B cell (primary cell): ENCODE results near the gene SFXN4. TPM values are rescaled to one million over a fixed set of nuclear protein-coding genes. Genes with fewer than 3 reads are reported as not detected.

Experiments
- ATAC-seq: fragments of 200-7000 bp; cut with Tn5 transposase; one replicate; pipeline ENCODE4 v1.10.0; 2021; ENCODE audit warnings: low read depth, mild to moderate bottlenecking, moderate number of reproducible peaks, moderate library complexity
- CTCF ChIA-PET: fragments of 350-600 bp; sonication (Branson Sonifier 250); formaldehyde crosslinking; loops from one replicate; lab custom pipeline; 2021; ENCODE audit warnings: antibody characterized with exemption, inconsistent platforms; lab: Charles Lee
- POLR2A ChIA-PET: fragments of 350-600 bp; sonication (Branson Sonifier 250); formaldehyde crosslinking; loops from one replicate; lab custom pipeline; 2021; ENCODE audit warnings: antibody characterized with exemption; lab: Charles Lee
- DNase-seq: peaks from one replicate; pipeline ENCODE4 v3.0.0; 2013
- H2AFZ ChIP-seq: 2 replicates; pipeline ENCODE4 v1.6.1; 2012; ENCODE audit warnings: mild to moderate bottlenecking, low read depth, low read length; ENCODE audit not compliant: insufficient read depth, poor library complexity, severe bottlenecking
- H3K27ac ChIP-seq, 2 donors: 1 replicate in 1 of 2; 2 replicates in 1 of 2; pipeline ENCODE4 v1.5.1; 2012 to 2013; ENCODE audit warnings: low read length in 2 of 2, mild to moderate bottlenecking in 2 of 2, moderate library complexity in 1 of 2
- H3K27me3 ChIP-seq, 4 experiments: fragments of 200-600 bp in 1 of 4; sonication (generic) in 1 of 4; replicated peaks in 1 of 4; 1 replicate in 2 of 4; 2 replicates in 2 of 4; pipeline versions ENCODE4 v1.6.1 to v1.7.0; 2013 to 2016; ENCODE audit warnings: low read length in 3 of 4, mild to moderate bottlenecking in 2 of 4, mixed read lengths in 1 of 4, moderate library complexity in 1 of 4; ENCODE audit not compliant: insufficient read depth in 4 of 4, control insufficient read depth in 3 of 4; ENCODE audit errors: control extremely low read depth in 1 of 4
- H3K36me3 ChIP-seq, 2 experiments: replicated peaks in 1 of 2; 1 replicate in 1 of 2; 2 replicates in 1 of 2; pipeline versions ENCODE4 v1.6.1 to v1.7.1; 2013; ENCODE audit warnings: low read length in 1 of 2; ENCODE audit not compliant: insufficient read depth in 2 of 2, control insufficient read depth in 1 of 2; ENCODE audit errors: control extremely low read depth in 1 of 2, extremely low read depth in 1 of 2
- H3K4me1 ChIP-seq, 2 donors: fragments of 200-600 bp in 1 of 2; sonication (generic) in 1 of 2; 1 replicate in 1 of 2; 2 replicates in 1 of 2; pipeline versions ENCODE4 v1.5.1 to v1.6.1; 2013 to 2017; ENCODE audit warnings: low read length in 2 of 2; ENCODE audit not compliant: control insufficient read depth in 2 of 2, insufficient read depth in 2 of 2
- H3K4me2 ChIP-seq: replicated peaks from 2 replicates; pipeline ENCODE3; 2012; ENCODE audit warnings: mild to moderate bottlenecking, low read depth, low read length; ENCODE audit not compliant: poor library complexity, severe bottlenecking
- H3K4me3 ChIP-seq, 5 experiments: fragments of 200-600 bp in 1 of 5; sonication (generic) in 1 of 5; 1 replicate in 3 of 5; 2 replicates in 2 of 5; pipeline versions ENCODE4 v1.5.1 to v1.7.0; 2011 to 2016; ENCODE audit warnings: low read length in 4 of 5, mild to moderate bottlenecking in 4 of 5, low read depth in 2 of 5, control low read depth in 1 of 5, moderate library complexity in 1 of 5; ENCODE audit not compliant: insufficient read depth in 1 of 5; ENCODE audit errors: control extremely low read depth in 1 of 5, extremely low read depth in 1 of 5
- H3K79me2 ChIP-seq: fragments of 200-600 bp; sonication (generic); one replicate; pipeline ENCODE4 v1.6.0; 2016; ENCODE audit warnings: low read length; ENCODE audit not compliant: control insufficient read depth, insufficient read depth
- H3K9ac ChIP-seq: fragments of 200-600 bp; sonication (generic); 2 replicates; pipeline ENCODE4 v1.6.1; 2017; ENCODE audit warnings: mild to moderate bottlenecking, low read length, moderate library complexity
- H3K9me3 ChIP-seq, 3 donors: one replicate each; pipeline versions ENCODE4 v1.6.1 to v1.7.1; 2013; ENCODE audit warnings: low read length in 2 of 3; ENCODE audit not compliant: control insufficient read depth in 2 of 3, insufficient read depth in 1 of 3; ENCODE audit errors: control extremely low read depth in 1 of 3
- H4K20me1 ChIP-seq: 2 replicates; pipeline ENCODE4 v1.6.0; 2012; ENCODE audit warnings: mild to moderate bottlenecking, low read length; ENCODE audit not compliant: insufficient read depth, control insufficient read depth, poor library complexity, severe bottlenecking
- H3K27ac Mint-ChIP-seq: one replicate; pipeline ENCODE4 v1.8.0; 2021; ENCODE audit warnings: mixed read lengths
- H3K27me3 Mint-ChIP-seq: one replicate; pipeline ENCODE4 v1.8.0; 2021; ENCODE audit warnings: mixed read lengths
- H3K4me1 Mint-ChIP-seq: one replicate; pipeline ENCODE4 v1.8.0; 2021; ENCODE audit warnings: mixed read lengths
- H3K4me3 Mint-ChIP-seq: one replicate; pipeline ENCODE4 v1.8.0; 2021; ENCODE audit warnings: mixed read lengths
- H3K9me3 Mint-ChIP-seq: one replicate; pipeline ENCODE4 v1.8.0; 2022; ENCODE audit warnings: mixed read lengths; ENCODE audit not compliant: insufficient read depth
- EZH2 ChIP-seq: IDR thresholded peaks from 2 replicates; pipeline ENCODE4 v1.6.1; 2012; ENCODE audit warnings: borderline replicate concordance, low read depth, mild to moderate bottlenecking, moderate library complexity, low read length; ENCODE audit not compliant: insufficient read depth, poor library complexity, severe bottlenecking
- WGBS: methylation state at CpG from one replicate; pipeline ENCODE4 v1.1.5; 2013; ENCODE audit warnings: missing lambda C conversion rate; ENCODE audit not compliant: insufficient coverage; 5-methylcytosine and 5-hydroxymethylcytosine counted together
- intact Hi-C: fragments of 100-400 bp; cut with micrococcal nuclease; formaldehyde crosslinking; loops from one replicate; pipeline ENCODE4 v1.10.0; 2022
- polyA plus RNA-seq: library from polyadenylated mRNA; depleted of rRNA; stranded (reverse); fragments of >200 nt; gene quantifications from 2 replicates; pipeline ENCODE4 v1.2.3, GENCODE V29; 2012
- total RNA-seq, 2 donors: library from RNA; stranded (reverse); fragments of 120-200 nt in 1 of 2; gene quantifications; 1 replicate in 1 of 2; 2 replicates in 1 of 2; pipeline versions ENCODE4 v1.2.3 to v1.2.4, GENCODE V29; 2013 to 2022
- TF ChIP-seq, protein P1 (sequence below): fragments of 200-600 bp; IDR thresholded peaks from one replicate; pipeline ENCODE4 v1.8.0; 2022; ENCODE audit warnings: antibody characterized with exemption, mild to moderate bottlenecking

Gene SFXN4
- total and polyA plus RNA-seq, 2 donors (not counting 1 experiment from before 2014, with no cell fraction given) = 9.8 to 15.4 TPM

DNA sequence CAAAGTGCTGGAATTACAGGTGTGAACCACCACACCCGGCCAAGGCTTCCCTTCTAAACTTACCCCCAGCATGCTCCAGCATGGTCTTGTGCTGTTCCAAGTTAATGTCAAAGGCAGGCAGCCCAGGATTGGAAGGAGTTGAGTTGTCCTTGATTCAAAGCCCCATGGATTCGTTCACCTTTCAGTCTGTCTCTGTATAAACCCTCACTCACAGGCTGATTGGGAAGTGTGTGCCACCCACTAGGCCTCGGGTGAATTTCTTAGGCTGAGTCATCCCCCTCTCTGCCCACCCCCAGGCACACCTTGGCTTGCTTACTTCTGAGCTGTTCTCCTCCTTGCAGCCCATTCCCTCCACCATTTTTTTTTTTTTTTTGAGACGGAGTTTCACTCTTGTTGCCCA, 26.4 kb upstream of the SFXN4 start:
- Histone ChIP-seq H3K9ac (no peak overlapping the region), H3K79me2 (no peaks in the 10 kb centered on the region), H2AFZ (no peak overlapping the region), H3K36me3 (no peaks in the 10 kb centered on the region), H3K4me3 (no peak overlapping the region), H3K4me2 (no peak overlapping the region), H3K9me3 (no peaks in the 10 kb centered on the region), H4K20me1 (no peaks in the 10 kb centered on the region), H3K27ac (no peak overlapping the region), H3K27me3 (no peaks in the 10 kb centered on the region), H3K4me1 (peaks cover 8 to 10% of the 10 kb centered on the region in 2 donors)
- H3K4me3 Mint-ChIP-seq = no peak overlapping the region
- WGBS = 64% methylated on average over 2 of the region's 4 CpGs
- ChIA-PET CTCF (interaction anchor here (1.0 to 3.1 kb wide), 3 partner anchors 7 to 253 kb away, joined by 4 to 11 read pairs (median 4); no protein-coding TSS in a partner anchor), POLR2A (no interaction called here)
- H3K27me3 Mint-ChIP-seq = no peaks in the 10 kb centered on the region
- no peaks in the 10 kb centered on the region for H3K9me3 Mint-ChIP-seq
- no peak overlapping the region for H3K27ac Mint-ChIP-seq
- no peak for ATAC-seq
- no peak for DNase-seq
- TF ChIP-seq, protein P1, sequence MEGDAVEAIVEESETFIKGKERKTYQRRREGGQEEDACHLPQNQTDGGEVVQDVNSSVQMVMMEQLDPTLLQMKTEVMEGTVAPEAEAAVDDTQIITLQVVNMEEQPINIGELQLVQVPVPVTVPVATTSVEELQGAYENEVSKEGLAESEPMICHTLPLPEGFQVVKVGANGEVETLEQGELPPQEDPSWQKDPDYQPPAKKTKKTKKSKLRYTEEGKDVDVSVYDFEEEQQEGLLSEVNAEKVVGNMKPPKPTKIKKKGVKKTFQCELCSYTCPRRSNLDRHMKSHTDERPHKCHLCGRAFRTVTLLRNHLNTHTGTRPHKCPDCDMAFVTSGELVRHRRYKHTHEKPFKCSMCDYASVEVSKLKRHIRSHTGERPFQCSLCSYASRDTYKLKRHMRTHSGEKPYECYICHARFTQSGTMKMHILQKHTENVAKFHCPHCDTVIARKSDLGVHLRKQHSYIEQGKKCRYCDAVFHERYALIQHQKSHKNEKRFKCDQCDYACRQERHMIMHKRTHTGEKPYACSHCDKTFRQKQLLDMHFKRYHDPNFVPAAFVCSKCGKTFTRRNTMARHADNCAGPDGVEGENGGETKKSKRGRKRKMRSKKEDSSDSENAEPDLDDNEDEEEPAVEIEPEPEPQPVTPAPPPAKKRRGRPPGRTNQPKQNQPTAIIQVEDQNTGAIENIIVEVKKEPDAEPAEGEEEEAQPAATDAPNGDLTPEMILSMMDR = no peak
- no peak for TF ChIP-seq EZH2
- intact Hi-C loops = no loop called here
- peaks cover 11% of the 10 kb centered on the region for H3K4me1 Mint-ChIP-seq

DNA sequence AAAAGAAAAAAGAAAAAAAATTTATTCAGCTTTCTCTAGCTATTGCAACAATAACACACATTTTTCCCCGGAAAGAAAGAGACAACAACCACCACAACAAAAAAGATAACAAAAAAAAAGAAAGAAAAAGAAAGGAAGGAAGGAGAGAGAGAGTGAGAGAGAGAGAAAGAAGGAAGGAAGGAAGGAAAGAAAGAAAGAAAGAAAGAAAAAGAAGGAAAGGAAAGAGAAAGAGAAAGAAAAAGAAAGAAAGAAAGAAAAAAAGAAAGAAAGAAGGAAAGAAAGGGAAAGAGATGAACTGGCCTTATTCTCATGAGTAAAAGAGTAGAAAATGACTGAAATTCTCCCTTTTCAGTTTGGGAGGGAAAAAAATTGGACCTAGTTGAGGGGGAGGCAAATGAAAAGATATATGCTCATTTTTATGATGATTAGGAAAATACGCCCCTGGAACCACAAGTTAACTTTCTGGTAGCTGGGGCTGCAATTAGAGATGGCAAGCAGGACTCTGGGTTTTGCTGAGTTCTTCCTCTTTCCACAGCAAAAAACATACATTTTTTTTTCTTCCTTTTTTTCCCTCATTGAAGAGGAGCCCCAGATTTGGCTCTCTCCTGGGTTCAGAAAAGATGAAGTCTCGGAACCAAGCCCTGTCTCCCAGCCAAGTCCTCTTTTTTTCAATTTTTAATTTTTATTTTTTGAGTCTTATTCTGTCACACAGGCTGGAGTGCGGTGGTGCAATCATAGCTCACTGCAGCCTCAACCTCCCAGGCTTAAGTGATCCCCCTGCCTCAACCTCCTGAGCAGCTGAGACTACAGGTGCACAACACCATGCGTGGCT, 25.7 kb upstream of the SFXN4 start:
- ChIA-PET POLR2A (no interaction called here), CTCF (interaction anchor here (1.0 to 3.1 kb wide), 4 partner anchors 8 to 298 kb away, joined by 3 to 11 read pairs (median 4); no protein-coding TSS in a partner anchor)
- no peaks in the 10 kb centered on the region for H3K9me3 ChIP-seq
- H3K36me3 ChIP-seq = no peaks in the 10 kb centered on the region
- peaks cover 8 to 10% of the 10 kb centered on the region in 2 donors for H3K4me1 ChIP-seq
- no peaks in the 10 kb centered on the region for H3K79me2 ChIP-seq
- ATAC-seq (no peak), DNase-seq (no peak)
- no peak overlapping the region for H3K4me3 ChIP-seq
- H3K4me2 ChIP-seq = no peak overlapping the region
- no peak overlapping the region for H3K27ac Mint-ChIP-seq
- intact Hi-C loops = no loop called here
- no peaks in the 10 kb centered on the region for H3K27me3 Mint-ChIP-seq
- H3K4me1 Mint-ChIP-seq = peaks cover 11% of the 10 kb centered on the region
- no peak overlapping the region for H3K4me3 Mint-ChIP-seq
- no peak overlapping the region for H3K9ac ChIP-seq
- no peaks in the 10 kb centered on the region for H3K27me3 ChIP-seq
- 17% methylated on average over 2 of the region's 5 CpGs for WGBS
- H3K9me3 Mint-ChIP-seq = no peaks in the 10 kb centered on the region
- no peak for TF ChIP-seq EZH2
- TF ChIP-seq, protein P1 = no peak
- no peak overlapping the region for H2AFZ ChIP-seq
- no peak overlapping the region for H3K27ac ChIP-seq
- H4K20me1 ChIP-seq = no peaks in the 10 kb centered on the region
